GM12878 (cell line): ENCODE measurements around the gene SMIM7. TPM values are rescaled to one million over a fixed set of nuclear protein-coding genes. Genes with fewer than 3 reads are reported as not detected.

Source experiments
- ATAC-seq: fragments of 200-7000 bp; cut with Tn5 transposase; 3 replicates; pipeline ENCODE4 v1.9.1; 2020; ENCODE audit warnings: mild to moderate bottlenecking, moderate library complexity
- BruUV-seq: library from RNA; stranded (reverse); fragments of 400-500 nt; replicated peaks from 2 replicates; lab custom pipeline; 2021; lab: Mats Ljungman, UMichigan
- CTCF ChIA-PET: fragments of 300-600 bp; sonication (Branson Sonifier 250); formaldehyde crosslinking; extraction: SDS; loops from one replicate; lab custom pipeline; 2021; ENCODE audit warnings: inconsistent platforms; lab: Yijun Ruan, JAX
- POLR2A ChIA-PET: fragments of 350-600 bp; formaldehyde crosslinking; extraction: SDS; loops from one replicate; lab custom pipeline; 2021; ENCODE audit warnings: inconsistent platforms; lab: Charles Lee
- RAD21 ChIA-PET: fragments of 300-600 bp; sonication (Branson Sonifier 250); formaldehyde crosslinking; loops from one replicate; lab custom pipeline; 2023; ENCODE audit warnings: antibody characterized with exemption; ENCODE audit not compliant: unreplicated experiment; lab: Charles Lee
- SMC1A ChIA-PET: fragments of 300-600 bp; sonication (Branson Sonifier 250); formaldehyde crosslinking; loops from one replicate; lab custom pipeline; 2023; ENCODE audit not compliant: unreplicated experiment, uncharacterized antibody; lab: Charles Lee
- DNase-seq: peaks from one replicate; pipeline ENCODE4 v3.0.0-alpha.2; 2011; ENCODE audit warnings: low read depth, low spot score
- FAIRE-seq: peaks from 3 replicates; lab custom pipeline; 2011; peaks lifted over from hg19 to GRCh38; lab: Jason Lieb, UNC
- H2AFZ ChIP-seq: 2 replicates; pipeline ENCODE4 v1.6.0; 2011; ENCODE audit warnings: low read depth, low read length, control low read depth; ENCODE audit not compliant: control insufficient read depth
- H3K27ac ChIP-seq: 2 replicates; pipeline ENCODE4 v1.5.1; 2011; ENCODE audit warnings: control low read depth; ENCODE audit not compliant: control insufficient read depth, insufficient read depth
- H3K27me3 ChIP-seq, 2 experiments: replicated peaks in 1 of 2; 2 replicates each; pipeline versions ENCODE4 v1.6.0 to v1.6.1; 2011; ENCODE audit warnings: low read length in 1 of 2; ENCODE audit not compliant: control insufficient read depth in 2 of 2, insufficient read depth in 2 of 2
- H3K36me3 ChIP-seq, 2 experiments: 2 replicates each; pipeline ENCODE4 v1.5.1; 2011; ENCODE audit warnings: low read length in 1 of 2; ENCODE audit not compliant: control insufficient read depth in 2 of 2, insufficient read depth in 2 of 2
- H3K4me1 ChIP-seq: 2 replicates; pipeline ENCODE4 v1.6.1; 2011; ENCODE audit warnings: mild to moderate bottlenecking, low read length, moderate library complexity, mixed read lengths; ENCODE audit not compliant: control insufficient read depth, insufficient read depth
- H3K4me2 ChIP-seq: 2 replicates; pipeline ENCODE4 v1.6.0; 2011; ENCODE audit warnings: control low read depth; ENCODE audit not compliant: control insufficient read depth, insufficient read depth
- H3K4me3 ChIP-seq: fragments of 200-600 bp; sonication (generic); 2 replicates; pipeline ENCODE4 v1.5.1; 2016
- H3K79me2 ChIP-seq: 2 replicates; pipeline ENCODE4 v1.6.0; 2011; ENCODE audit warnings: low read length; ENCODE audit not compliant: control insufficient read depth, insufficient read depth
- H3K9ac ChIP-seq: 2 replicates; pipeline ENCODE4 v1.8.0; 2011; ENCODE audit warnings: low read length, control low read depth, mixed read lengths; ENCODE audit not compliant: control insufficient read depth, insufficient read depth
- H3K9me3 ChIP-seq: replicated peaks from 3 replicates; pipeline ENCODE4 v1.5.1; 2011; ENCODE audit warnings: mild to moderate bottlenecking, low read length; ENCODE audit not compliant: control insufficient read depth, insufficient read depth
- H4K20me1 ChIP-seq: 2 replicates; pipeline ENCODE4 v1.6.0; 2011; ENCODE audit not compliant: control insufficient read depth, insufficient read depth
- CHD1 ChIP-seq: IDR thresholded peaks from 2 replicates; pipeline ENCODE4 v1.6.1; 2012; ENCODE audit warnings: low read depth, low read length, improper control_type of control experiment
- HCFC1 ChIP-seq: fragments of 150-350 bp; IDR thresholded peaks from 2 replicates; pipeline ENCODE4 v1.6.1; 2014; ENCODE audit warnings: low read length
- POLR2A ChIP-seq: IDR thresholded peaks from 2 replicates; pipeline ENCODE4 v1.6.1; 2011; ENCODE audit warnings: low read depth, mild to moderate bottlenecking, low read length
- TBL1XR1 ChIP-seq: IDR thresholded peaks from 2 replicates; pipeline ENCODE4 v1.6.1; 2012; ENCODE audit warnings: low read depth, low read length, improper control_type of control experiment
- WGBS: methylation state at CpG from one replicate; pipeline ENCODE4 v1.1.6; 2016; ENCODE audit warnings: low lambda C conversion rate; ENCODE audit not compliant: insufficient replicate concordance, insufficient coverage; ENCODE audit errors: missing lambda C conversion rate; 5-methylcytosine and 5-hydroxymethylcytosine counted together
- in situ Hi-C: fragments of 300-500 bp; cut with MboI; formaldehyde crosslinking; loops from 9 replicates; pipeline ENCODE4 v1.14.3; 2018; ENCODE audit warnings: mixed read lengths
- intact Hi-C: fragments of 100-400 bp; cut with micrococcal nuclease; formaldehyde crosslinking; loops from one replicate; pipeline ENCODE4 v1.14.2; 2022; ENCODE audit not compliant: unreplicated experiment
- polyA plus RNA-seq, 11 experiments: library from polyadenylated mRNA; depleted of rRNA in 4 of 11; unstranded in 6 of 11; stranded (reverse) in 5 of 11; fragments of >200 nt; fragmentation: Nextera tagmentation in 4 of 11; fragmentation: Illumina TruSeq in 1 of 11; extraction: Ambion mirVana in 4 of 11; extraction: Trizol in 1 of 11; gene quantifications; 1 replicate in 1 of 11; 2 replicates in 10 of 11; pipeline versions ENCODE4 v1.2.1 to v1.2.3, GENCODE V29; 2011 to 2016; ENCODE audit warnings: inconsistent platforms in 2 of 11, missing spikeins in 2 of 11, low read depth in 1 of 11
- total RNA-seq, 4 experiments: library from RNA; depleted of rRNA in 3 of 4; stranded (reverse); fragments of >200 nt in 3 of 4; fragmentation: Illumina TruSeq in 1 of 4; extraction: Trizol in 1 of 4; gene quantifications; 2 replicates each; pipeline versions ENCODE4 v1.2.1 to v1.2.3, GENCODE V29; 2013 to 2021
- TF ChIP-seq, protein P1 (sequence below): fragments of 450-650 bp; formaldehyde crosslinking; IDR thresholded peaks from 2 replicates; pipeline ENCODE4 v1.5.0; 2022; ENCODE audit warnings: mild to moderate bottlenecking, missing genetic modification characterization
- TF ChIP-seq, protein P2 (sequence below): fragments of 450-650 bp; formaldehyde crosslinking; IDR thresholded peaks from 2 replicates; pipeline ENCODE4 v1.4.0; 2022; ENCODE audit warnings: mild to moderate bottlenecking, moderate library complexity

SMIM7 gene
- total and polyA plus RNA-seq, 10 of the 15 experiments (the other 5 are each of a cell fraction or from before 2014, with no cell fraction given): 45.7 to 170 (median 70.8) TPM

DNA sequence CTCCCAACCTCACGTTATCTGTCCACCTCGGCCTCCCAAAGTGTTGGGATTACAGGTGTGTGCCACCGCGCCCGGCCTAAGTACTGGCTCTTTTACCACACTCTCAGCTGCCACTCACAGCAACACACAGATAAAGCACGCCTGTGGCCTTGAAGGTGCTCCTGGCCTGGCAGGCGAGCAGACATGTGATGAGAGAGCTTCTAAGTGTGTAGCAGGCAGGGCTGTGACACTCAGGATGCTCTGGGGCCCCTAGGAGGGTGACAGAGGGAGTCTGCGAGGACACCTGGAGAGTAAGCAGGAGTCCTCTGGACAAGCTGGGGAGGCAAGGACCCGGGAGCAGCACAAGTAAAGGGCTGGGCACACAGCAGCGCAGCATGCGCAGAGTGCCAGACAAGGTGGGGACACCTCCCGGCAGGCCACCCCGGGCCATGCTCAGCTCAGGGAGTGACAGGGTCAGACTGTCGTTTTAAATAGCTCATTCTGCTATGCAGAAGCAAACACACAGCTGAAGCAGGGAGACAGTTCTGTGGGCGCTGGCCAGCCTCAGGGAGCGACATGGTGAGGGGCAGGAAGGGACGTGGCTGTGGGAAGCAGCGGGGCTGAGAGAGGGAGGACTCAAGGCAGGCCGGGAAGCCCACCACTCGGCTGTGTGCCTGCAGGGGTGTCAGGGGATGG lies 58.4 kb downstream of the SMIM7 start:
- Histone ChIP-seq H3K9ac (no peak overlapping the region), H3K9me3 (no peaks in the 10 kb centered on the region), H3K27ac (no peak overlapping the region), H3K36me3 (peaks cover 0 to 16% of the 10 kb centered on the region in 2 experiments; a peak in 3 of 4 replicates), H3K4me1 (peaks cover 16% of the 10 kb centered on the region), H4K20me1 (peaks cover 20% of the 10 kb centered on the region), H3K27me3 (no peaks in the 10 kb centered on the region), H3K4me2 (no peak overlapping the region), H3K4me3 (no peak overlapping the region), H2AFZ (no peak overlapping the region), H3K79me2 (peaks cover 89% of the 10 kb centered on the region)
- in situ Hi-C loops: no loop called here
- no peak for FAIRE-seq
- ChIA-PET CTCF (interaction anchor here (0.9 to 1.2 kb wide), 2 partner anchors 10 to 12 kb away, joined by 3 read pairs; no protein-coding TSS in a partner anchor), SMC1A (interaction anchor here (1.3 to 1.6 kb wide), 3 partner anchors 8 to 11 kb away, joined by 3 to 4 read pairs (median 4); no protein-coding TSS in a partner anchor), POLR2A (interaction anchor here (1.2 kb wide), 1 partner anchor 17 kb away, joined by 3 read pairs; no protein-coding TSS in a partner anchor), RAD21 (interaction anchor here (1.2 to 1.7 kb wide), 2 partner anchors 12 to 14 kb away, joined by 4 to 7 read pairs; no protein-coding TSS in a partner anchor)
- 0 out of 2 replicates have a peak, but pooled peaks have one; percentile 30 for TF ChIP-seq POLR2A
- no peak for TF ChIP-seq TBL1XR1
- no peak for TF ChIP-seq HCFC1
- 93% methylated on average over 20 of the region's 20 CpGs for WGBS
- BruUV-seq: no TSS peak
- intact Hi-C loops: no loop called here
- DNase-seq: no peak
- no peak for ATAC-seq

DNA sequence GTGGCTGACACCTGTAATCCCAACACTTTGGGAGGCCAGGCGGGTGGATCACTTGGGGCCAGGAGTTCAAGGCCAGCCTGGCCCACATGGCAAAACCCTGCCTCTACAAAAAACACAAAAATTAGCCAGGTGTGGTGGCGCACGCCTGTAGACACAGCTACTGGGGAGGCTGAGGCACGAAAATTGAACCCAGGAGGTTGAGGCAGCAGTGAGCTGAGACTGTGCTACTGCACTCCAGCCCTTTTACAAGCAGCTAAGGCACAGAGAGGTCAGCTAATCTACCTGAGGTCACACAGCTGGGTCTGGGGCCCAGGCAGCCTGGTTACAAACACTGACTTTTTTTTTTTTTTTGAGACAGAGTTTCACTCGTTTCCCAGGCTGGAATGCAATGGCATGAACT lies 59.1 kb downstream of the SMIM7 start:
- no TSS peak for BruUV-seq
- Histone ChIP-seq H3K9ac (no peak overlapping the region), H3K27ac (no peak overlapping the region), H3K36me3 (peaks cover 0 to 13% of the 10 kb centered on the region in 2 experiments; a peak in 3 of 4 replicates), H3K79me2 (peaks cover 91% of the 10 kb centered on the region), H3K4me2 (no peak overlapping the region), H3K4me3 (no peak overlapping the region), H3K27me3 (no peaks in the 10 kb centered on the region), H4K20me1 (peaks cover 21% of the 10 kb centered on the region), H3K9me3 (no peaks in the 10 kb centered on the region), H2AFZ (no peak overlapping the region), H3K4me1 (peaks cover 20% of the 10 kb centered on the region)
- POLR2A ChIA-PET: interaction anchor here (1.2 kb wide), 1 partner anchor 16 kb away, joined by 3 read pairs; no protein-coding TSS in a partner anchor
- 100% methylated on average over 4 of the region's 5 CpGs for WGBS
- intact Hi-C loops: no loop called here
- no peak for DNase-seq
- no peak for FAIRE-seq
- CTCF ChIA-PET: interaction anchor here (0.9 to 1.2 kb wide), 3 partner anchors 11 to 13 kb away, joined by 3 to 4 read pairs (median 3); no protein-coding TSS in a partner anchor
- ATAC-seq: no peak
- SMC1A ChIA-PET: interaction anchor here (1.3 to 1.6 kb wide), 2 partner anchors 9 to 12 kb away, joined by 3 to 4 read pairs; no protein-coding TSS in a partner anchor
- in situ Hi-C loops: no loop called here
- RAD21 ChIA-PET: interaction anchor here (1.2 to 2.2 kb wide), 4 partner anchors 12 to 17 kb away, joined by 4 to 7 read pairs (median 4); no protein-coding TSS in a partner anchor
- no peak for TF ChIP-seq CHD1
- TF ChIP-seq, protein P1, sequence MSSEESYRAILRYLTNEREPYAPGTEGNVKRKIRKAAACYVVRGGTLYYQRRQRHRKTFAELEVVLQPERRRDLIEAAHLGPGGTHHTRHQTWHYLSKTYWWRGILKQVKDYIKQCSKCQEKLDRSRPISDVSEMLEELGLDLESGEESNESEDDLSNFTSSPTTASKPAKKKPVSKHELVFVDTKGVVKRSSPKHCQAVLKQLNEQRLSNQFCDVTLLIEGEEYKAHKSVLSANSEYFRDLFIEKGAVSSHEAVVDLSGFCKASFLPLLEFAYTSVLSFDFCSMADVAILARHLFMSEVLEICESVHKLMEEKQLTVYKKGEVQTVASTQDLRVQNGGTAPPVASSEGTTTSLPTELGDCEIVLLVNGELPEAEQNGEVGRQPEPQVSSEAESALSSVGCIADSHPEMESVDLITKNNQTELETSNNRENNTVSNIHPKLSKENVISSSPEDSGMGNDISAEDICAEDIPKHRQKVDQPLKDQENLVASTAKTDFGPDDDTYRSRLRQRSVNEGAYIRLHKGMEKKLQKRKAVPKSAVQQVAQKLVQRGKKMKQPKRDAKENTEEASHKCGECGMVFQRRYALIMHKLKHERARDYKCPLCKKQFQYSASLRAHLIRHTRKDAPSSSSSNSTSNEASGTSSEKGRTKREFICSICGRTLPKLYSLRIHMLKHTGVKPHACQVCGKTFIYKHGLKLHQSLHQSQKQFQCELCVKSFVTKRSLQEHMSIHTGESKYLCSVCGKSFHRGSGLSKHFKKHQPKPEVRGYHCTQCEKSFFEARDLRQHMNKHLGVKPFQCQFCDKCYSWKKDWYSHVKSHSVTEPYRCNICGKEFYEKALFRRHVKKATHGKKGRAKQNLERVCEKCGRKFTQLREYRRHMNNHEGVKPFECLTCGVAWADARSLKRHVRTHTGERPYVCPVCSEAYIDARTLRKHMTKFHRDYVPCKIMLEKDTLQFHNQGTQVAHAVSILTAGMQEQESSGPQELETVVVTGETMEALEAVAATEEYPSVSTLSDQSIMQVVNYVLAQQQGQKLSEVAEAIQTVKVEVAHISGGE (CRISPR knock-in tag): no peak
- TF ChIP-seq, protein P2, sequence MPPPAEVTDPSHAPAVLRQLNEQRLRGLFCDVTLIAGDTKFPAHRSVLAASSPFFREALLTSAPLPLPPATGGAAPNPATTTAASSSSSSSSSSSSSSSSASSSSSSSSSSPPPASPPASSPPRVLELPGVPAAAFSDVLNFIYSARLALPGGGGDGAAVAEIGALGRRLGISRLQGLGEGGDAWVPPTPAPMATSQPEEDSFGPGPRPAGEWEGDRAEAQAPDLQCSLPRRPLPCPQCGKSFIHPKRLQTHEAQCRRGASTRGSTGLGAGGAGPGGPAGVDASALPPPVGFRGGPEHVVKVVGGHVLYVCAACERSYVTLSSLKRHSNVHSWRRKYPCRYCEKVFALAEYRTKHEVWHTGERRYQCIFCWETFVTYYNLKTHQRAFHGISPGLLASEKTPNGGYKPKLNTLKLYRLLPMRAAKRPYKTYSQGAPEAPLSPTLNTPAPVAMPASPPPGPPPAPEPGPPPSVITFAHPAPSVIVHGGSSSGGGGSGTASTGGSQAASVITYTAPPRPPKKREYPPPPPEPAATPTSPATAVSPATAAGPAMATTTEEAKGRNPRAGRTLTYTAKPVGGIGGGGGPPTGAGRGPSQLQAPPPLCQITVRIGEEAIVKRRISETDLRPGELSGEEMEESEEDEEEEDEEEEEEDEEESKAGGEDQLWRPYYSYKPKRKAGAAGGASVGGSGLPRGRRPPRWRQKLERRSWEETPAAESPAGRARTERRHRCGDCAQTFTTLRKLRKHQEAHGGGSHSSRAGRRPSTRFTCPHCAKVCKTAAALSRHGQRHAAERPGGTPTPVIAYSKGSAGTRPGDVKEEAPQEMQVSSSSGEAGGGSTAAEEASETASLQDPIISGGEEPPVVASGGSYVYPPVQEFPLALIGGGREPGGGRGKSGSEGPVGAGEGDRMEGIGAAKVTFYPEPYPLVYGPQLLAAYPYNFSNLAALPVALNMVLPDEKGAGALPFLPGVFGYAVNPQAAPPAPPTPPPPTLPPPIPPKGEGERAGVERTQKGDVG (CRISPR knock-in tag): no peak
